GM11168 (cell line): ENCODE data around the gene ANKRD65.
"Not testable (repeated sequence)": the region's sequence is repeated elsewhere in the genome, so short reads cannot be mapped to it uniquely, and the experiment has no call there.

Experiments
- in situ Hi-C: fragments of 300-500 bp; cut with MboI; formaldehyde crosslinking; loops from one replicate; pipeline ENCODE4 v1.12.0; 2022; ENCODE audit warnings: low sequenced_read_pairs; ENCODE audit not compliant: unreplicated experiment

The ANKRD65 gene

DNA sequence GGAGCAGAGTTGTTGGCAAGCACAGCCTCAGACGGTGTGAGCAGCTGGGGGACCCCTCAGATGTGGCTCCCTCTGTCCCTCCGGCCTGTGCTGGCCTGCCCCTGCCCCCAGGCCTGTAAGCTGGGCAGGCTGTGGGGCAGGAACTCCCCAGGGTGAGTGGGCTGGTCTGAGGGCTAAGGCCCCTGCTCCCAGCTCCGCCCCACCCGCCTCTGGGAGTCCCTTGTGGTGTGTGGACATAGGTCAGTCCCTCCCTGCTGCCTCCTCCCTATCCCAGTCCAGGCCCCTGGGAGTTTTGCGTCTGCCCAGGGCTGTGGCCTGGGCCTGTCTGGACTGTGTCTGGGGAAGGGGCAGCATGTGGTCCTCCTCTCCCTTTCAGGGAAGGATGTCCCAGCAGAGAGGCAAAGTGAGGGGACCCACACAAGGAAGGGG lies 10.8 kb upstream of the ANKRD65 start:
- in situ Hi-C loops = no loop called here

DNA sequence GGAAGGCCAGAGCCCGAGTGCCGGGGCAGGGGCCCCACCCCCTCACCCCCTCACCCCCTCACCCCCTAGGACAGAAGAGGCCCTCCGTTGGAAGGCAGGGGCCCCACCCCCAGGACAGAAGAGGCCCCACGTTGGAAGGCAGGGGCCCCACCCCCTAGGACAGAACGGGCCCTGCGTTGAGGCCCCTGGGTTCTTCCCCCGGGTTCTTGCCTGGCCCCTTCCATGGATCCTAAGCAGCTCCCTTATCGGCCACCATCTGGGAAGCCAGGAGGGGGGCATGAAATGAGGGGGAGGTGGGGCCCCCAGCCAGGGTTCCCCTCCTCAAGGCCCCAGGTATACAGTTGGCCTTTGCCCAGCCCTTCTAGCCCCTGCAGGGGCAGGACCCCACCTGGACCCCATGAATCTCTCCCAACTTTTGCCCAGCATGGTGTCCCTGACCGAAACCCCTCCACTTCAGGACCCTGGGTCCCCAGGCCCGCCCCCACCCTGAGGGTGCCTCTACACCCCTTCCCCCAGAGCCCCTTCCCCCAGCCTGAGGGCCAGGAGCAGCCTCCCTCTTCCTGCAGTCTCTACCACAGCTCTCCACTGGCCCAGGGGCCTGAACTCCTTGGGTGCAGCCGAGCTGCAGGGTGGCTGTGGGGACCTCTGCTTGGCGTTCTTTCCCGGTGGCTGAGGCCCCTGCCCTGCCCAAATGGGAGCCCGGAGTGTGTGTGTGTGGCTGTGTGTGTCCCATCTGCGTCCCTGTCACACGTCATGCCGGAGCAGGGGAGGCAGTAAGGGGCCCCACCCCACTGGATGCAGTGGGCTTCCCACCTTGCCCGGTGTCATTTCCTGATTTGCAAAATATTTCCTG lies 10.1 kb upstream of the ANKRD65 start:
- in situ Hi-C loops = no loop called here

DNA sequence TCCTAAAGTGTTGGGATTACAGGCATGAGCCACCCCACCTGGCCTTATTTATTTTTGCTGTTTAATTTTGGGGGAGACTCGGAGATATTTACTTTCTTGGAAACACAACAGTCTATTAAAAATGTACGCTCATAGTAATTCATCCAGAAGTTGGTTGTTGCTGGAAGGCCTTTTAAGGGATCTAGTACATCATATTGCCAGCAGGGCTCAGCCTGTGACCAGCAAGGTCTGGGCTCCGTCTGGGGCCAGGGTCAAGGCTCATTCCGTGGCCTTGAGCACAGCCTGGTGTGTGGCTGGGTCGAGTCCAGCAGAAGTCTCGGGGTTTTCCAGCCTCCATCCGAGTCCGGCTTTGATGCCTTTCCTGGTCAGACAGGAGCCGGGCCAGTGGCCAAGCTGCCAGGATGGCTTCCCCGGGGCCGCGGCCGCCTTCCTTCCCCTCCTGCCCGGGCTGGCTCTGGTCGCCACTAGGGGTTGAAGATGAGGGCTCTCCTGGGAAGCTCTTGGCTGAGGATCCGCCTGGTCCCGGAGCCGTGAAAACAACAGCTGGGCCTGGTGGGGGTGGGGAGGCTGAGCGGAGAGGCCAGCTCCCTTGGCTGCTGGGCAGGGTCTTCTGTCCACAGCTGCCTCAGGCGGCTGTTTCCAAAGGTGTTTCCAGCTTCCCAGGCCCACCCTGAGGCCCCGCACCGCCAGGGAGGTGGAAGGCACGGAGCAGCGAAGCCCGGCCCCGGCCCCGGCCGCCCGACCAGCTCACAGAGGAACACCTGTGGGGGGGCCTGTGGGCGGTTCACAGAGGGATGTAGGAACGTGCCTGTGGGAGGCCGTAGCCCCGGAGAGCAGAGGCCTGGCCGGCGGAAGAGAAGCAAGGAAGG lies 9.3 kb upstream of the ANKRD65 start:
- in situ Hi-C loops = no loop called here

DNA sequence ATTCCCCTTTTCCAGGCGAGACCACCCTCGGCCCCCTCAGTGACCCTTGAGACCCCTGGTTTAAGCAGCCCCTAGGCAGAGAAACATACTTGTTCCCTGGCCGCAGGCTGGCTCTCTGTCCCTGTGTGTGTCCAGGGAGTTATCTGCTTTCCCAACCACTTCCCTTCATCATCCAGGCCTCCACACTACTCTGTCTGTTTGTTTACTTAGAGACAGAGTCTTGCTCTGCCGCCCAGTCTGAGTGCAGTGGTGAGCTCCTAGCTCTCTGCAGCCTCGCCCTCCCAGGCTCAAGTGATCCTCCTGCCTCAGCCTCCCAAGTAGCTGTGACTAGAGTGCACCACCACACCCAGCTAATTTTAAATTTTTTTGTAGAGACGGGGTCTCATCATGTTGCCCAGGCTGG lies 8.6 kb upstream of the ANKRD65 start:
- in situ Hi-C loops = no loop called here

DNA sequence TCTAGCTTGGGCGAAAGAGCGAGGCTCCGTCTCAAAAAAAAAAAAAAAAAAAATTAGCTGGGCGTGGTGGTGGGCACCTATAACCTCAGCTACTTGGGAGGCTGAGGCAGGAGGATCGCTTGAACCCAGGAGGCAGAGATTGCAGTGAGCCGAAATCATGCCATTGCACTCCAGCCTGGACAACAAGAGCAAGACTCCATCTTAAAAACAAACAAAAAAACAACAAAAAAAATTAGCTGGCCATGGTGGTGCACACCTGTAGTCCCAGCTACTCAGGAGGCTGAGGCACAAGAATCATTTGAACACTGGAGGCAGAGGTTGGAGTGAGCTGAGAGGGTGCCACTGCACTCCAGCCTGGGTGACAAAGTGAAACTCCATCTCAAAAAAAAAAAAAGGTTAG lies 7.9 kb upstream of the ANKRD65 start:
- in situ Hi-C loops = not testable (repeated sequence)

DNA sequence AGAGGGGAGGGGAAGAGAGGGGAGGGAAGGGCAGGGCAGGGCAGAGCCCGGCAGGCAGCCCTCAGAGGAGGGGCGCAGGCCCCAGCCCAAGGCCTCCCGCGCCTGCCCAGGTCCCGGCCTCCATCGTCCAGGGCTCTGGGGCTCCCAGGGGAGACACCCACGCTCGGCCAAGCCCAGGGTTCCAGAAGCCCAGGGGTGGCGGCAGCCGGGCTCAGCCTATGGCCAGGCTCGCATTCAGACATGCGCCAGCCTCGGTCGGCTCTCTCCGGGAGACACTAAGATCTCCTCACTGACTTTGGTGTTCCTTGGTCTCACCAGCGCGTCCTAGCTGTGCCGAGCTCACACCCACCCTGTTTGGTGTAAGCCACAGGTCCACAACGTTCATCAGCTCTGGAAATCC lies 7.1 kb upstream of the ANKRD65 start:
- in situ Hi-C loops = no loop called here

DNA sequence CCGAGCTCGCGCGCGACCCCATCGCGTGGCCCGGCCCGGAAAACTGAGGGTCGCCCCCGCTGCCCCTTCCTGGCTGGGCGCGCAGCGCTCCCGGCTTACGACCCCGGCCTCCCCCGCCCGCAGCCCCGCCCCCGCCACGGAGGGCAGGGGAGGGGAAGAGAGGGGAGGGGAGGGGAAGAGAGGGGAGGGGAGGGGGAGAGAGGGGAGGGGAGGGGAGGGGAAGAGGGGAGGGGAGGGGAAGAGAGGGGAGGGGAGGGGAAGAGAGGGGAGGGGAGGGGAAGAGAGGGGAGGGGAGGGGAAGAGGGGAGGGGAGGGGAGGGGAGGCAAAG lies 6.7 kb upstream of the ANKRD65 start:
- in situ Hi-C loops = no loop called here

DNA sequence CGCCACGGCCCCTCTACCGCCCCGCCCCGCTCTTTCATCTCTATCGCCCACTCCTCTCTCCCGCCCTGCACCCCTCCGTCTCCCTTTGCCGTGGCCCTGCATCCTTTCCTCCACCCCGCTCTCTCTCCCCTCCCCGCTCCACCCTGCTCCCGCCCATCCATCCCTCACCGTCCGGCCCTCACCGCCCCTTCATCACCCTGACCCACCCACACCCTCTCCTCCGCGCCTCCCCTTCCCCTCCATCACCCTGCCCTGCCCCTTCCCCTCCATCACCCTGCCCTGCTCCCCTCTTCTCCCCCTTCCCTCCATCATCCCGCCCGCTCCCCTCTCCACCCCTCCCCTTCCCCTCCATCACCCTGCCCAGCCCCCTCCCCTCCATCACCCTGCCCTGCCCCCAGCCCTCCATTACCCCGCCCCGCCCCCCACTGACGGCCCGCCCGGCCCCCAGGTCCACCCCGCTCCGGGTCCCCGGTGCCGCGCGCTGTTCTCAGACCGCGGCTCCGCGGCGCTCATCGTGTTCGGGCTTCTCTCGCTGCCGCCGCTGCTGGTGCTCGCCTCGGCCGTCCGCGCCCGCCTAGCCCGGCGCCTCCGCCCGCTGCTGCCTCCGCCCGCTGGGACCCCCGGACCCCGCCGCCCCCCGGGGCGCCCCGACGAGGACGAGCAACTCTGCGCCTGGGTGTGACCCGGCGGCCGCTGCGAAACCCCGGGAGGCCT lies 6.2 kb upstream of the ANKRD65 start:
- in situ Hi-C loops = no loop called here

DNA sequence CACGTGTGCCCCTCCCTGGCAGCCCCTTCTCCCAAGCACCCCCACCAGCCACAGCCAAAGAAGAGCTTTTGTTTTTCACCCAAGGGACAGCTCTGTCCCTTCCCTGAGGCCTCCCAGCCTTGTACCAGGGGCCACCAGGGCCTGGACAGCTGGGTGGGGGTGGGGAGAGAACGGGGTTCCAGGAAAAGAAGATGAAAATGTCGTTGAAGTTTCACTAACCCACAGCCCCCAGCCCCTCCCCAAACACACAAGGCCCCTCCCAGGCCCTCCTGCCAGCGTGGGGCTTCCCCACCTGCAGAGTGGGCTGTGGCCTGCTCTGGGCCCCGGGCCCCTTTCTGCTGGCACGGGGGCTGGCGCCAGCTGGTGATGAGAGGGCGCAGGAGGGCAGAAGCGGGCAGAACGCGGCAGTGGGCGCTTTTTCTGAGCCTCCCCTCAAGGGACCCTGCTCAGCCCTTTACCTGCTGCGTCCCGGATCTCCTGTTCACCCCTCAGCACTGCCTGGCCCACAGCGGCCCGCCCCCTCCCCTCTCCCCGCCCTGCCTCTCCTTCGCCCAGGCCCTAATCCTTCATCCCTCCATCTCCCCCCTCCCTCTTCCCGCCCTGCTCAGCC lies 5.5 kb upstream of the ANKRD65 start:
- in situ Hi-C loops = no loop called here

DNA sequence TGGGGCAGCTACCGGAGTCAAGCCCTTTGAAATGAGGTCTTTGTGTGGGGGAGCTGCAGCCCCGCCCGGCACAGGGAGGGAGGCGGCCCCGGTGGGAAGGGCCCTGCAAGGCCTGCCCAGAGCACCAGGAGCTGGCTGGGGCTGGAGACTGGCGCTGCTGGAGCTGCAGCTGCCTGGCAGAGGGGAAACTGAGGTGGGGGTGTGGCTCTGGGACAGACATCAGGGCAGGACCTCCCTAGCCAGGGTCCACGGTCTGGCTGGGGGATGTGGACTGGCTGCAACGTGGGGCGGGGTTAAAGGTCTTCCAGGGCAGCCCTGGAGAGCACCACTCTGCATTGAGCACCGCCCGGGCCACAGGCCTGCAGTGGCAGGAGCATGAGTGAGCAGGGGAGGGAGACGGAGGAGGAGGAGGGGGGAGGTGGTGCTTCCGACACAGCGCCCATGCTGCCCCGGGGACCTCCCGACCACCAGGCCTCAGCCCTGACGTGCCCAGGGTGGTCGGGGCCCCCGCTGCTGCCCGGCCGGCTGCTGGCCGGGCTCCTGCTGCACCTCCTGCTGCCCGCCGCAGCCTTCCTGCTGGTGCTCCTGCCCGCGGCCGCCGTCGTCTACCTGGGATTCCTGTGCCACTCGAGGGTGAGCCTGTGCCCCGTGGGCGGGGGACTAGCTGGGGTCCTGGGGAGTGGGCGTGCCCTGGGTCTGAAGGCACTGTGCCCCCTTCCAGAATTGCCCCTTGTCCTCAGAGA lies 4.8 kb upstream of the ANKRD65 start:
- in situ Hi-C loops = no loop called here

DNA sequence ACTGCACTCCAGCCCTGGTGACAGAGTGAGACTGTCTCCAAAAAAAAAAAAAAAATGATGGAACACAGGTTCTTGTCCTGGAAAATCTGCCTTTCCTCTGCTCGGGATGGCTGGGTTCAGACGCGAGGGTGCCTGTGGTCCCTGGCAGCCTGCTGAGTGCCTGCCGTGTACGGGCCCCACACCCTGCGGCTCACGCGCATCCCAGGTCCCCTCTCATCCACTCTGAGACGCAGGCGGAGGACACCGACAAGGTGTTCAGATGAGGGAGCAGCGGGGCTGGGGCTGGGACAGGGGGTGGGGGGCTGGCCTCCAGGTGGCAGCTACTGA lies 4.3 kb upstream of the ANKRD65 start:
- in situ Hi-C loops = no loop called here

DNA sequence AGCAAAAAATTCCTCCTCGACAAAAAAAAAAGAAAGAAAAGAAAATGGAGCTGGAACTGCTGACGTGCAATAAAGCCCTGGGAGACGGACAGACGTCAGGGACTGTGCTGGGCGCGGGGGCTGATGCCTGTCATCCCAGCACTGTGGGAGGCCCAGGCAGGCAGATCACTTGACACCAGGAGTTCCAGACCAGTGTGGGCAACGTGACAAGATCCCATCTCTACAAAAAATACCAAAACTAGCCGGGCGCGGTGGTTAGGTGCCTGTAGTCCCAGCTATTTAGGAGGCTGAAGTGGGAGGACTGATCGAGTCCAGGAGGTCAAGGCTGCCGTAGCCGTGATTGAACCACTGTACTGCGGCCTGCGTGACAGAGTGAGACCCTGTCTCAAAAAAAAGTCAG lies 3.6 kb upstream of the ANKRD65 start:
- in situ Hi-C loops = no loop called here

DNA sequence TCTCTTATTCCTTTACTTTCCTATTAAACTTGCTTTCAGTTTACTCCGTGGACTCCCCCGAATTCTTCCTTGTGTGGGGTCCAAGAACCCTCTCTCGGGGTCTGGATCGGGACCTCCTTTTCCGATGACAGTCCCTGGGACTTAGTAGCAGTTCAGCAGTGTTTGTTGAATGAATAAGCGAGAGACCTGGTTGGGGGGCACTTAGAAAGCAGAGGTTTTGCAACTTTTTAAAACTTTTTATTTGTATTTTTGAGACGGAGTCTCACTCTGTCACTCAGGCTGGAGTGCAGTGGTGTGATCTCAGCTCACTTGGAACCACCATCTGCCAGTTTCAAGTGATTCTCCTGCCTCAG lies 2.1 kb upstream of the ANKRD65 start:
- in situ Hi-C loops = no loop called here

DNA sequence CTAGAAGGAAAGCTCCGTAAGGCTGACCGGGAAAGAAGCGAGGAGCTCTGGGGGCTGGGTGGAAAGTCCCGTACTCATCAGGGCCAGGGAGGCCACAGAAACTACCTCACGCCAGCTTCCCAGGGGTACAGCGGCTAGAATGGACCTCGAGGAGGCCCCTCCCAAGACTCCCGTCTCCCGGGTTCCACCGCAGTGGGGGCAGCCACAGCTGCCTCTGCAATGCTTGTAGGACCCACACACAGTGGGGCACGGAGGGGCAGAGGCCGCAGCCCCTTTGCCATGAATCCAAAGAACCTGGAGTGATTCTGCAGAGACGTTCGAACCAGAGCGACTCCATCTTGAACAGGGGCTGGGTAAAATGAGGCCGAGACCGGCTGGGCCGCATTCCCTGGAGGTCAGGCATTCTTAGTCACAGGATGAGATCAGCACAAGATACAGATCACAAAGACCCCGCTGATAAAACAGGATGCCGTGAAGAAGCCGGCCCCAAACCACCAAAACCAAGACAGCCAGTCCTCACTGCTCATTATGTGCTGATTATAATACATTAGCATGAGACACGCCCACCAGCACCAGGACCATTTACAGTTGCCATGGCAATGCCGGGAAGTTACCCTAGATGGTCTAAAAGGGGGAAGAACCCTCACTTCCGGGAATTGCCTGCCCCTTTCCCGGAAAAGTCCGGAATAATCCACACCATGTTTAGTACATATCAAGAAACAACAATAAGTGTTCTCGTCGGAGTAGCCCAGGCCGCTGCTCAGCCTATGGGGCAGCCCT lies 1.6 kb upstream of the ANKRD65 start:
- in situ Hi-C loops = no loop called here

DNA sequence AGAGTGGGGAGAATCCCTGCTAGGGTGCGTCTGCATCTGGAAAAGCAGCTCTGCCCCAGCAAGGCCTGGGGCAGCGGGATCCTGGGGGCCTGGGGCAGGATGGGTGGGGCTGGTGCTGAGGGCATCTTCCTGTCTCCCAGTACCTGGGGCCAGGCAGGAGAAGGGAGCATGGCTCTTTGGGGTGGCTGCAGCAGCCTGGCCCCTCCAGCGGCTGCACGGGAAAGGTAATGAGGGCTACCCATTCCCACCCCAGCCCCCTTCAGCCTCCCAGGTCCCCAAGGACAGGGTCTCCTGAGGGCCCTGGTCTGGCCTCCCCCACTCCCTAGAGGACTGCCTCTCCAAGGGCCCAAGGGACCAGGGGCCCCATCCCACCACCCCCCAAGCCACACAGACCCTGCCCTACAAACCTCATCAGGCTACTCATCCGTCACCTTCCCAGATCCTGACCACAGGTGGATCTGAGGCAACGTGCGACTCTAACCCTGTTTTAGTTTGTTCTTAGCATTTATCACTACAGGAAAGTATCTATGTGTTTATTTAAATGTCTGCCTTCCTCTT lies 910 bp upstream of the ANKRD65 start:
- in situ Hi-C loops = no loop called here

DNA sequence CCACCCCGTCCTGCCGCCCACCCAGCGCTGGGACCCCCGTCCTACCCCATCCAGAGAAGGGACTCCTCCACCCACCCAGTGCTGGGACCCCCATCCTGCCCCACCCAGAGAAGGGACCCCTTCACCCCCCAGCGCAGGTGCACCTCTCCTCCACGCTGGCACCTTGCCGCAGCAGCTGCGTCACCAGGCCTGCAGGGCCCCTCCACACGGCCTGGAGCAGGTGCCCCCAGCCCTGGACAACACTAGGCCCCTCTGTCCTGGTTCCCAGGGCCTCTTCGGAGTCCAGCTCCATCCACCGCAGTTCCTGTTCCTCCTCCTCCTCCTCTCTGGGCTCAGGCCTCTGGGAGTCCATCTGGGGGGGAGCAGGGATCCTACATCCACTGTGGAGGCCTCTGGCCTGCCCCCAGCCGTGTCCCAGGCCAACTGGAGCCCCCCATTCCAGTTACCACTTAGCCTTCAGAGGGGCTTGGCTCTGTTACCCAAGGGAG lies 378 bp downstream of the ANKRD65 start:
- in situ Hi-C loops = no loop called here

DNA sequence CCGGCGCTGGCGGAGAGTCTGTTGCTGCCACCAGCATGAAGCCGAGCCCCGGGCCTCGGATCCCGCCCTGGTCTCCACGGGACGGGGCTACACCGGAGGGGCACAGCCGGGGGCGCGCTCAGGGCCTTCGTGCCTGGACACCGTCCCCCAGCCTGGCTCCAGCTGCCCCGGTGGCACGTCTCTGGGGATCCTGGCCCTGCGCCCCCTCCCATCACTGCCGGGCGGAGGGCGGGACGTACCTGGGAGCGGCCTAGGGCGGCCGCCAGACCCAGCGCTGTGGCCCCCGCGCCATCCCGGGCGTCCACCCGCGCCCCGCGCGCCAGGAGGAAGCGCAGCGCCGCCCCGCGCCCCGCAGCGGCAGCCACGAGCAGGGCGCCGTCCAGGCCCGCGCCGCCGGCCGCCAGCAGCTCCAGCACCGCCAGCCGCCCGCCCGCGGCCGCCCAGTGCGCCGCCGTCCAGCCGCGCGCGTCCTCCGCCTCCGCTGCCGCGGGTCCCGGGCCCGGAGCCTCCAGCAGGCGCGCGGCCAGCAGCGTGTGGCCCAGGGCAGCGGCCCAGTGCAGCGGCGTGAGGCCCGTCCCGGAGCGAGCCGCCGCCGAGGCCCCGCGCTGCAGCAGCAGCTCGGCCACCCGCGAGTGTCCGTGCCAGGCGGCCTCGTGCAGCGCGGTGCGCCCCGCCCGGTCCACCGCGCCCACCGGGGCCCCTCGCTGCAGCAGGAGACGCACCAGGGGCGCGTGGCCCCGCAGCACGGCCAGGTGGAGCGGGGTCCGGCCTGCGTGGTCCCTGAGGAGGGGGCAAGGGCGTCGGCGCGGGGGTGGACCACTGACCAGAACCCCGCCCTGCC lies 1.0 kb downstream of the ANKRD65 start:
- in situ Hi-C loops = no loop called here

DNA sequence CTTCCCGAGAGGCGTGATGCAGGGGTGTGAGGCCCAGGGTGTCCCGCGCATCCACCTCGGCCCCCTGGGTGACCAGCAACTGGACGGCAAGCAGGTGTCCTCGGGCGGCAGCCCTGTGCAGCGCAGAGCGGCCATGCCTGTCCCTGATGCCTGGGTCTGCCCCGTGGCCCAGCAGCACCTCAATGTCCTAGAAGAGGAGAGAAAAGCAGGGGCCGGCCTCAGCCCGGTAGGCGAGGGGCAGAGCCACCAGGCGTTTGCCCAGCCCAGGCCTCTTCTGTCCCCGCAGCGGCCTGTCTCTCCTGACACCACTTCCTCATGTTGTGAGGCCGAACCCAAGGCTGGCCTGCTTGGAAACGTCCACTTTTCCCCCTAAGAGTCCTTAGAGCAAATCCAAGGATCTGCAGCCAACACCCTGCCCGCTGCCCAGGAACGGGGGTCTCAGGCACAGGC lies 1.7 kb downstream of the ANKRD65 start:
- in situ Hi-C loops = no loop called here
